ENCODE data around the gene C1orf21.

Gene C1orf21

DNA sequence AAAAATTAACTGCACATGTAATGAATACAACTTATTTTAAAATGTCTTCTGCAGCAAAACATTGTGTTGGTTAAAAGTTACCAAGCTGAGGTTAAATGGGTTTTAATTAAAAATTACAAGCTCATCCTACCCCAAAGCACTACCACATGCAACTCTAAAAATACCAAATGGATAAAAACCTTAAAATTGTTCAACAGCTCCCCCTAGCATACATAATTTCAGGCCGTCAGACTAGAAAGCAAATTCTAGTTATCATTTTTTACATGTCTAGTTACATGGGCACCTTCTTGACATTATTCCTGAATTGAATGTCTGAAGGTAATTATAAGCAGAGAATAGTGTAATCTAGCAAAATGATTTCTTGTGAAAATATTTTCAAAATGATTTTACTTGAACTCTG is 176.5 kb downstream of the C1orf21 start:
- intact Hi-C loops (cut with DNase I), result no loop called here
- peak in 1 of 42 donors; percentile 30 for DNase-seq

DNA sequence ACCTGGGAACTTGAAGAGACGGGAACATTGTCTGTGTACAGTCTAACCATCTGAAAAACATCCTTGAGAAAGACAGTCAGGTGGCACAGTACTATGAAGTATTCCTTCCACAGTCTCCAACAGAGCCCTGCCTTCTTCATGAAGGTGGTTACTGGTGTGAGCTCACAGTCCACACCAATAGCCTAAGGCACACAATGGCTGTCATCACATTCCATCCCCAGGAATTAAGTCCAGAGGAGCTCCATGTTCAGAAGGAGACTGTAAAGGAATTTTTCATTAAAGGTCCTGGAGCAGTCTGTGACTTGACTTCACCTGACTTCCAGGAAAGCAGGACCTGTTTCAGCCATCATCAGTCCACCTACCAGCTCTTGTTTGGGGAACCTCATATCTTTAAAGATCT is 180.2 kb downstream of the C1orf21 start:
- intact Hi-C loops (cut with DNase I), result no loop called here
- no peak for DNase-seq

DNA sequence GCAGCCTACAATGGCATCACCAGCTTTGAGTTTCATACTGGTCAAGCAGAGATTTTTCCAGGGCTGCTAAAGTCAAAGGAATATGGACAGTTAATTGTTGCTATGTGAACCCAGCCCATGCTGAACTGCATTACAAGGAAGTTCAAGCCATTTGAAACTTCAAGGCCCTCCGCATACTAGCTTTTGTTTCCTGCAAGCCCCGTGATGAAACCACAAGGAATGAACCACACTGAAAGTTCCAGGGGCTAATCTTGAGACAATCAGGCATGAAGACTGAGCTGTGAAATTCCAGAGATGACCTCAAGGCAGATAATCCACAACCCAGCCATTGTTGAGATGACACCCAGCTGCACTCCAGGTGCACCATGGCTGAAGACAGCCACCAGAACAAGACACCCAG is 180.8 kb downstream of the C1orf21 start:
- intact Hi-C loops (cut with DNase I), result no loop called here
- DNase-seq, result no peak

DNA sequence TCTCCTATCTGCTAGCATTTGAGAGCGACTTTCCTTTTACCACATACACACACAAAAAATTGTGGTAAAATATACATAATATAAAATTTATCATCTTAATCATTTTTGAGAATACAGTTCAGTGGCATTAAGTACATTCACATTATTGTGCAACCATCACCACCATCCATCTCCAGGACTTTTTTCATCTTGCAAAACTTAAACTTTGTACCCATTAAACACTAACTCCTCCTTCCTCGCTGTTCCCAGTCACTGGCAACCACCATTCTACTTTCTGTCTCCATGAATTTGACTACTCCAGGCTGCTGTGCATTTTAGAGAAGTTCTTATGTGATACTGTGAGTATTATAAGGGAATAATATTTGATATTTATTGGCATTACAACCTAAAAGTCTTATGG is 181.3 kb downstream of the C1orf21 start:
- no peak for DNase-seq
- intact Hi-C loops (cut with DNase I), result no loop called here

DNA sequence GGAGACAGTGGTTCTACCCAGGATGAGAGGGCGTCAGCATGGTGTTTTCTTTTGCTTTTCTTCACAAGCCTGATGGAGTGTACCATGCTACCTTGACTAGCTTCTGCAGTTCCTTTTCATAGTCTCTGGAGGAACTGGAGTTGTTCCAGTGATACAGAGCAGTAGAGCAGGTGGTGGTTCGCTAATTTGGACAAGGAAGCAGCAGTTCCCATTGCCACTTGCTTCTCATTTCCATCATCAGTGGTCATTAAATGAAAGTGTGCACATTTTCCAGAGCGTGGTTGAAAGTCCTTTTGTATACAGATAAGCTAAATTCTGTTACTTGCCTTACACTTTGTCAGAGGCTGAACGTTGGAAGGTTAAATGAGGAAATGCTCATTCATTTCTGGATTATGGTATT is 182.3 kb downstream of the C1orf21 start:
- intact Hi-C loops (cut with DNase I), result no loop called here
- DNase-seq, result no peak

DNA sequence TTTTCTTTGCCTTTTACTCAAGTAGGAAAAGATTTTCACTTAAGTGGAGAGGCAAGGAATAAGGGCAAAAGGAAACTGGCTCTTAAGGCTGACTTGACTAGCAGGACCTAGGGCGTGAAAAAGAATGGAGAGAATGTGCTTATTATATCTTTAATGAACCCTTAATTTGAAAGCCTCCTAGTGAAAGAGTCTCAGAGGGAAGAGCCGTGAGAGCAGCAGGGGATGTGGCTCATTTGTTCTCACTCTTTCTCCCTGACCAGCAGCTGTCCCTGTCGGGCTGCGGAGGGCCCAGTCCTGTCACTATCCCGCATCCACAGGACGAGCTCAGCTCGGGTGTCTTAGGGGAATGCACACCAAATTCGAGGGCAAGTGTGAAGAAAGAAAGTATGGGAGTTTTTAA is 187.8 kb downstream of the C1orf21 start:
- intact Hi-C loops (cut with DNase I), result no loop called here
- peak in 7 of 42 donors; percentile 9 to 40 (median 34) for DNase-seq

DNA sequence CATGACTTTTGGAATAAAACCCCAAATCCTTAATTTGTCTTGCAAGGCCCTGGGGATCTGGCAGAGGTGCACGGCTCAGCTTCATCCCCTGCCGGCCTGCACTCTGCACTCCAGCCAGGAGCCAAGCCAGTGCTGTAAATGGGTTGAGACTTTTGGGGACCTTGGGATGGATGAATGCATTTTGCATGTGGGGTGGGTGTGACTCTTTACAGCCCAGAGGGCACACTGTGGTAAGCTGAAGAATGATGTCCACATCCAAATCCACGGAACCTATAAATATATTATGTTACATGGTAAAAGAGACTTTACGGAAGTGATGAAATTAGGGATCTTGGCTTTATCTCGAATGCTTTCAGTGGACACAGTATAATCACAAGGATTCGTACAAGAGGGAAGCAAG is 190.0 kb downstream of the C1orf21 start:
- intact Hi-C loops (cut with DNase I), result no loop called here
- no peak for DNase-seq

DNA sequence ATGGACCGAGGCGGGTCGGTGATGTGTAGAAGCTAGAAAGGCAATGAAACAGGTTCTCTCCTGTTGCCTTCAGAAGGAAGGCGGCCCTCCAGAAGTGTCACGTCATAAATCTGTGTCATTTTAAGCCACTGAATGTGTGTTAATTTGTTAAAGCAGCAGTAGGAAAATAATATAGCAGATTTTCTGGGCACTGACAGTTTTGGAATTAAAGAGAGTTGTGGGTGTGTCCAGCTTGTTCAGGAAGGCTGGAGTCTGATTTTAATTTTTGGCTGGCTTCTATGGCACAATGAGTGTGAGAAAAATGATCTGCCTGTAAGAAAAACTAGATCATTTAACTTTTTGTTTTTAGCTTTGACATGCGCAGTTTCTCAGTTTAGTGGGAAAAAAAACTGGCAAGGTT is 190.5 kb downstream of the C1orf21 start:
- no peak for DNase-seq
- intact Hi-C loops (cut with DNase I), result no loop called here

DNA sequence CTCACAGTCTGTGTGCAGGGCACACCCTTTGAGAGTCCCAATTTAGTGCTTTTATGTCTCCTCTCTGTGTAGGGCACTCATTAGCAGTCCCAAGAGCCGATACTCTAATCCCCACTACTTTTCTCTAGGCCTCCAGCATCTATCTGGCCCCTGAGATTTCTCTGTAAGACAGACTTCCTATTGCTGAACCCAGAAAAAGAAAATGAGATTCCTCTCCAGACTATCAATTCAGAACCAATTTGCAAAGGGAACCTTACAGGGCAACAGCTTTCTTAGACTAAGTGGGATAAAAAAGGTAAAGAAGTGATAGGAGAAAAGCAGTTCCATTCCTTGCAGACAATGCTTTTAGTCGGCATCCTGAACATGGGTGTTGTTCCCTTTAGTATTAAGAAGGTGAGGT is 195.6 kb downstream of the C1orf21 start:
- intact Hi-C loops (cut with DNase I), result no loop called here
- DNase-seq, result no peak

DNA sequence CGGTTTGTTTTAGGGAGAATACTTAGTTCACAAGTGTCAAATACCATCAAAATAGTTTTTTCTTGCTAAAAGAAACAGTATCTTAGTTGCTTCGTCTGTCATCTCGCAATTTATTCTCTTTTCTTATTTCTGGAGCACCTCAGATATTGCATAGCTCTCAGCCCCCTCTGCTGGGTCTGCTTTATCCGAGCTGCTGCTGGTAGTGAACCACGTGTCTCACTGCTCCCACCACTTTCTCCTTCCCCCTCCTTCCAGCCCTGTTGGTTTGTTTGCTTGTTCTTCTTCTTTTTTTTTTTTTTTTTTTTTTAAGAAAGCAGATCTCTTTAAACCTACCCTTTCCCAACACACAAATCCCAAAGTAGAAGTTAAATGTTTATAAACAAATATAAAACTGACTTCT is 197.0 kb downstream of the C1orf21 start:
- peak in 1 of 42 donors; percentile 41 for DNase-seq
- intact Hi-C loops (cut with DNase I), result no loop called here

DNA sequence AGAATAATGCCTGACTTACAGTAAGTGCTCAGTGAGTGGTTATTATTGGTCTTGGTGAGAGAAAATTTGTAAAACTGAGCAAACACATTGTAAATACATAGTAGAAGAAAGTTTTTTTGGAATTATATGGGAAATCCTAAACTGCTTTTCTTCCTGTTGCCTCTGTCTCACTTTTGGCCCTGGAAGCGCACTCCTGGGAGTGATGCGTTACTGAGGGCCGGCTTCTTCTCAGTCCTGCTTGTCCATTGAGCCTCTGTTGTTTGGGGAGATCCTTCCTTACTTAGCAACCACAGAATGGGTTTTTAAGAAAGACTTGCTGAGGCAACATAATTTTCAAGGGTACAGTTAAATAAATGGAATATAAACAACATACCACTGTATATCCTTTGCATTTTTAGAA is 201.9 kb downstream of the C1orf21 start:
- intact Hi-C loops (cut with DNase I), result no loop called here
- no peak for DNase-seq

DNA sequence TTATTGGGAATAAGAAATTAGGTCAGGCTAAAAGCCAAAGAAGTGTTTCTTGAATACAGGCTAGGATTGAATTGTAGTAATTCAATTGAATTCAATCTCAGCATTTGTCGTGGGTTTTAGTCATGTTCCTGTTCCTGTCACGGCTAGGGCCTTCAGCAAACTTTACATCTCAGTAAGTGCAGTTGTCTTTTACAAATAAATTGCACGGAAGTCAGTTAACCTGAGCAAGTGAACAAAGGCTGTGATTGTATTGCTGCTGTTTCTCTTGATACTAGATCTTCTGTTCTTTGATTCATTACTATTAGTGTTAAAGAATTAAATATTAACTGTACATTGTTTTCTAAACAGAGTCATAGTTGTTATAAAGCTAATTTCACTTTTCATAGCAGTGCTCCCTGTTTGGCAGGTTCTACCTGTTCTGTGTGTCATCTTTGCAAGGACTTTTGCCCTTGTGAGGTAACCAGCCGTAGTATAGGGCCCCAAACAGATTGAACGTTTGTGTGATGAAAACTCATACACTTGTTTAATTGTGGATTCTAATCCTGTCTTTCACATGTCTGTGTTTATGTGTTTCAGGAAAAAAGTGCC is 203.4 kb downstream of the C1orf21 start:
- DNase-seq, result no peak
- intact Hi-C loops (cut with DNase I), result no loop called here

DNA sequence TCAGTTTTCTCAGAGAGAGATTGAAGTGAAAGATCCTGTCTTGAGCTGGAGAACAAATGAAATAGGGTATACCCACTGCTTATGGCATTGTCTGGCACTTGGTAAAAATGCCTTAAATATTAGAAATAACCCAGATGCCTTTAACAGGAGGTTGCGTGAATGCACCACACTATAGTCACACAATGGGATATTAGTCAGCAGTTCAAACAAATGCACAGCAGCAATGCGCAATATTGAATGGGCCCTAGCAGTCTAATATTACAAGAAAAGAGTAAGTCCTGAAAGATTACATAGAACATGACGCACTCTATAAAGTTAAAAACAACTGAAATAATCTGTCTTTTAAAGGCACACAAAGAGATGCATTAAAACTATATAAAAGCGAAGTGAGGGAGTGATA is 206.8 kb downstream of the C1orf21 start:
- intact Hi-C loops (cut with DNase I), result no loop called here

DNA sequence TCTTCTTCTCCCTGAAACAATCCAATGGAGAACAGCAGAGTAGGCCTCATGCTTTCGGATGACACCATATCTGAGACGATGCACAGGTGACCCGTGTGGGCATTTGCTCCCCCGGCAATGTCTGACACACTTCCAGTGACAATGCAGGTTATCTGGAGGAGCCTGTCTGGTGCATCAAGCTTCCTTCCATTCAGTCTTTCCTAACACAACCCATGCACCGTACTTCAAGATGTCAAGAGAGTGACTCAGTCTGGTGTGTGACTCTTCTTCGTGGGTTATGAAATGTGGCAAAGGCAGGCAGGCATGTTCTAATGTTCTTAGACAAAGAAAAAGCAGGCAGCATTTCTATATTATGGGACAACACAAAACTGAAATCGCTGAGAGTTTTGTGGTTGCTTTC is 208.8 kb downstream of the C1orf21 start:
- intact Hi-C loops (cut with DNase I), result no loop called here
- DNase-seq, result peak in 24 of 42 donors; percentile 5 to 77 (median 31)

More for the DNA sequence above, 206.8 kb downstream of the C1orf21 start:
- DNase-seq, result no peak

DNA sequence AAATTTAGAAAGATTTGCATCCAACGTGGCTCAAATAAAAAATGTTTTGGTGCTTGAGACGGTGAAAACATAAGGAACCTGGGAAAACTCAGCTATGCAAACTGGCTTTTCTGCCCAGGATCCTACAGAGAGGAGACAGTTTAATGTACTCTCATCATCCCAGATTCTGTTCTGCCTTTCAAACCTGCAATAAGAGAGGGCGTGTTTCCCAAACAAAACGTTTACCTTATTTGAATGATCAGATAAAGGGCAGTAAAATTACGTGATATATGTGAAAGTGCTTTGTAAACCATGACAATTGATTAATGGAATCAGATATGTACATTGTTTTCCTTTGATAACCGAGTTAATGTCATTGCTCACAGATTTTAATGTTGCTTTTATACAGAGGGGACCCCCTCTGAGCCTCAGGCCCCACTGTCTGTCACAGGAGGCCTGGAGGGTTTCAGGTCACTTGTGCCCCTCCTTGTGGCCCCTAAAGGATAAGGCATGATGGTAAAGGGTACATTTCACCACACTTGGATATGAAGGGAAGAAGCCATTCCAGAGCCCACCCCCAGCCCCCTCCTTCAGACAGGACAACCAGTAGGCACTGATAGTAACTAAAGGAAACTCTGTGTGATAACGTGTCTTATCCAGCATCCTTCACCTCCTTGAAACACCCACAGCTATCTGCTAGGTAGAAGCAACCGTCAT is 210.3 kb downstream of the C1orf21 start:
- no peak for DNase-seq
- intact Hi-C loops (cut with DNase I), result no loop called here

DNA sequence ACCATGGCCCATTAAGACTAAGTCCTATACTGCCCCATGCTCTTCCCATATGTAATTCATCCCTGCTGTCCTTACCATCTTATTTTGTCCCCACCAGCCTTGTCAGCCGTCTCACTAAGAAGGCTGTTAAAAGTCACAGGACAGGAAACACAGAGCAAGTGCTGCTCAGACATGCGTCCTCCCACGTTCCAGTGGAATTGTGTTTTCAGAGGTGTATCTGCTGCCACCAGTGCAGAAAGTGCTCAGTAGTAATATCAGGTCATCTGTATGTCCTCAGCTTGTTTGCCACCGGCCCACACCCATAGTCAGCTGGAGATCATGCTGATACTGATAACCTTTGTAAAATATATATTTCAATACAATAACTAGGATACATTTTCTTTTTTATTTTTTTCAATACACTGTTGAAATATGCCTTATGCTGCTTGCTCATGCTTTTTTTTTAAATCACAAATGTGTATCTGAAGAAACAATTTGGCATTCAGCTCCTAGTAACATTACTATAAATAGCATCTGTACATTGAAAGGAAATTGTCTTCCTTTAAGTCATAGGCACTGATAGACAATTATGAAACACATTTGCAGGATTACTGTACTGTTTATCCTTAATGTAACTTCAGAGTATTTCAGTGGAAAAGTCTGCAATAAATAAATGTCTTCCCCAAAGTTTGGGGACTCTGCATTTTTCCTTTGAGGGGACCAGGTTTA is 211.0 kb downstream of the C1orf21 start:
- intact Hi-C loops (cut with DNase I), result no loop called here
- no peak for DNase-seq

DNA sequence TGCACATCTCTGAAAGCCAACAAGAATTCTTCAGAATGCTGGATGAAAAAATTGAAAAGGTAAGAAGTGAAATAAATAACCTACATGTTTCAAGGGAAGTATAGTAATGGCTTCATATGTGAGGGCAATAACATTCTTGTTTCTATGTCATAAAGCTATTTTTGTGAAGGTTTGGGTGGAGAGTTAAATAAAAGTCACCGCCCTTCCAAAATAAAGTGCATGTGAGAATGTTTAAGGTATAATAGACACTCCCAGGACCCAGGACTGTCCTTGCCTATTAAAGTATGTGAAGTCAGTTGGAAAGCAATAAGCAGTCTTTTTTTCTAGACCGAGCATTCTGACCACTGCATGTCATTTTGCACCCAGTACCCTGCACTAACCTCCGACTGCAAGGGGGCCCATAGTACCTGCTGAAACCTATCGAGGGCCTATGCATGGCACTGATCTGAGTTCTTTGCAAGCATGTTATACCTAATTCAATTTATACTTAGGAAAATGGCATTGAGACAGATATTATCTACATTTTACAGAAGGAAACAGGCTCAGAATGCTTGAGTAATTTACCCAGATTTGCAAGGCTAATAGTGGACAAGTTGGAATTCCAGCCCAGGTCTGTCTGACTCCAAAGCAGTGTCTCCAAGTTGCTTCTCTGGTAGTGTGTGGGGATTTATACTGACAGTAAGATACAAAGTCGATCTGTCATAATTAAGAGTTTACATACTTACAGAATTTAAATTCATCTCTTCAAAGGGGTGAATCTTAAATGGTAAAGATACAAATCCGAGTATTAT is 211.8 kb downstream of the C1orf21 start:
- no peak for DNase-seq
- intact Hi-C loops (cut with DNase I), result no loop called here

DNA sequence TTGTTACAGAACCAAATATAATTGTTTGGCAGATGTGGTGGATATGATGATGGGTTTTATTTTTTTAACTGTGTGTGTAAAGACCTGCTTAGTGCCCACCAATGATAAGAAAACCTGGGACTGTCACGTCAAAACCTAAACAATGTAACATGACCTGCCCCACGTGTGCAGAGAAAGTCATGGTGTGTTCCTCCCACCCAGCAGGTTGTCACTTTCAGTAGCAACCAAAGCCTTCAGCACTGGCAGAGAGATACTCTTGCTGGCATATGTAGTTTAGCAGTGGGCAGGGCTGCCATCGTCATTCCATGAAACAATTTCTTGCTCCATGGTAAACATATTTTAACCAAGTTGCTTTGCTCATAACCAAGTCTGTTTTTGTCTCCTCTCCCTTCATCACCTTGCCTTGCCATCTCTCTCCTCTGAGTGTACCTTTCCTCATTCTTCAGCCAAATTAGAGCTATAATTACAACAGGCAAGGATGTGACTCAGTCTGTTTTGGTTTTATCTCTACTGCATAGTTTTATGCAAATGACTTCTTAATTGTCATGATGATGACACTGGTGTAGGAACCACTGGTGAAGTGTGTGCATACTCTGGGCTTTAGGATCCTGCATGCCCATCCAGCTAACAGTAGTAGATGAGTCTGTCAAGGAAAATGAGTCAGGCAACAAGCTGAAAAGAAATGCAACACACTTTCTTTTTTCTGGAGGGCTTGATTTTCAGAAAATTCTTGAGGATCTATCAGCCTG is 217.5 kb downstream of the C1orf21 start:
- no peak for DNase-seq
- intact Hi-C loops (cut with DNase I), result no loop called here

DNA sequence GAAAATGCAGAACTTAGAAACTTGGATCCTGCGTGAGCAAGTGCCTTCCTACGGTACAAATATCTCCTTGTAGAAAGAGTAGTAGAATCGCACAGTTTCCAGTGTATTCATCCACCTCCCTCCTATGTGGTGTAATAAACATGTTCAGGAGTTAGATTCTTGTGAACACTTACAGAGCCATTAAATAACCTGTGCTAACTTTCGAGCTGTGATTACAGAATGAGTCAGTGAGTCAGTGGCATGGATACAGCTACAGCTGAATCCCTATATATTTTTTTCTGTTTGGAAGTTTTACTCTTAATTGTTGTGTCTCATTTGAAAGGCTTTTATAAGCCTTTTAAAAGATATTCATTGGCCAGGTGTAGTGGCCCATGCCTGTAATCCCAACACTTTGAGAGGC is 219.1 kb downstream of the C1orf21 start:
- intact Hi-C loops (cut with DNase I), result no loop called here
- no peak for DNase-seq

All from head of caudate nucleus (tissue), 42 donors.